H9 (cell line): ENCODE results near the gene GCAT. TPM values are rescaled to one million over a fixed set of nuclear protein-coding genes. Genes with fewer than 3 reads are reported as not detected.

Source experiments
- DNase-seq: peaks from one replicate; pipeline ENCODE4 v3.0.0-alpha.2; 2017
- H2AFZ ChIP-seq: one replicate; pipeline ENCODE4 v1.6.1; 2013; ENCODE audit warnings: mild to moderate bottlenecking, low read length, control low read depth, moderate library complexity
- H2AK5ac ChIP-seq: 2 replicates; pipeline ENCODE4 v1.6.1; 2013; ENCODE audit warnings: low read length, control low read depth, mixed read lengths; ENCODE audit not compliant: insufficient read length
- H2BK120ac ChIP-seq: one replicate; pipeline ENCODE4 v1.6.1; 2013; ENCODE audit warnings: low read depth, mild to moderate bottlenecking, low read length, control low read depth, inconsistent platforms; ENCODE audit not compliant: poor library complexity, severe bottlenecking
- H2BK12ac ChIP-seq: 2 replicates; pipeline ENCODE4 v1.6.1; 2013; ENCODE audit warnings: low read length, control low read depth, mixed read lengths, low read depth; ENCODE audit not compliant: insufficient read length
- H2BK15ac ChIP-seq: 2 replicates; pipeline ENCODE4 v1.6.1; 2013; ENCODE audit warnings: low read depth, low read length, control low read depth
- H2BK20ac ChIP-seq: one replicate; pipeline ENCODE4 v1.6.1; 2013; ENCODE audit warnings: low read depth, mild to moderate bottlenecking, low read length, control low read depth, inconsistent platforms; ENCODE audit not compliant: poor library complexity, severe bottlenecking
- H2BK5ac ChIP-seq: 2 replicates; pipeline ENCODE4 v1.6.1; 2013; ENCODE audit warnings: low read length, control low read depth, mixed read lengths; ENCODE audit not compliant: insufficient read length
- H3K14ac ChIP-seq: 2 replicates; pipeline ENCODE4 v1.6.1; 2013; ENCODE audit warnings: low read length, control low read depth; ENCODE audit not compliant: insufficient read depth
- H3K18ac ChIP-seq: 2 replicates; pipeline ENCODE4 v1.6.1; 2013; ENCODE audit warnings: low read depth, mild to moderate bottlenecking, mixed read lengths, low read length, control low read depth; ENCODE audit not compliant: insufficient read length
- H3K23ac ChIP-seq: 2 replicates; pipeline ENCODE4 v1.6.1; 2013; ENCODE audit warnings: low read length, control low read depth, mixed read lengths, low read depth; ENCODE audit not compliant: insufficient read length
- H3K23me2 ChIP-seq: 2 replicates; pipeline ENCODE4 v1.6.1; 2013; ENCODE audit warnings: low read depth, mild to moderate bottlenecking, mixed read lengths, low read length, control low read depth; ENCODE audit not compliant: insufficient read length, poor library complexity, severe bottlenecking
- H3K27ac ChIP-seq: 2 replicates; pipeline ENCODE4 v1.5.1; 2013; ENCODE audit warnings: low read length, control low read depth, mixed read lengths, low read depth; ENCODE audit not compliant: insufficient read length
- H3K27me3 ChIP-seq: 2 replicates; pipeline ENCODE4 v1.6.1; 2013; ENCODE audit warnings: low read length, control low read depth, inconsistent platforms; ENCODE audit not compliant: insufficient read depth
- H3K4ac ChIP-seq: 2 replicates; pipeline ENCODE4 v1.6.1; 2013; ENCODE audit warnings: low read depth, mild to moderate bottlenecking, control low read depth, inconsistent platforms, low read length, moderate library complexity
- H3K4me1 ChIP-seq: 2 replicates; pipeline ENCODE4 v1.6.1; 2013; ENCODE audit warnings: low read length, control low read depth, inconsistent platforms; ENCODE audit not compliant: insufficient read depth
- H3K4me2 ChIP-seq: 2 replicates; pipeline ENCODE4 v1.6.1; 2013; ENCODE audit warnings: low read length, control low read depth, mixed read lengths; ENCODE audit not compliant: insufficient read length, insufficient read depth
- H3K56ac ChIP-seq: 2 replicates; pipeline ENCODE4 v1.6.1; 2013; ENCODE audit warnings: low read depth, mild to moderate bottlenecking, mixed read lengths, low read length, control low read depth; ENCODE audit not compliant: insufficient read length
- H3K79me1 ChIP-seq: 2 replicates; pipeline ENCODE4 v1.6.1; 2013; ENCODE audit warnings: low read depth, mild to moderate bottlenecking, moderate library complexity, low read length, control low read depth, inconsistent platforms; ENCODE audit not compliant: insufficient read depth, poor library complexity, severe bottlenecking
- H3K79me2 ChIP-seq: 2 replicates; pipeline ENCODE4 v1.6.1; 2013; ENCODE audit warnings: low read length, control low read depth, inconsistent platforms; ENCODE audit not compliant: insufficient read depth
- H3K9ac ChIP-seq: 2 replicates; pipeline ENCODE4 v1.6.1; 2013; ENCODE audit warnings: low read length, control low read depth, mixed read lengths; ENCODE audit not compliant: insufficient read length; ENCODE audit errors: extremely low read depth
- H3K9me3 ChIP-seq: one replicate; pipeline ENCODE4 v1.6.1; 2013; ENCODE audit warnings: low read depth, low read length, inconsistent platforms; ENCODE audit not compliant: control insufficient read depth
- H3T11ph ChIP-seq: one replicate; pipeline ENCODE4 v1.6.1; 2013; ENCODE audit warnings: mild to moderate bottlenecking, low read length, control low read depth, inconsistent platforms
- H4K20me1 ChIP-seq: one replicate; pipeline ENCODE4 v1.6.1; 2013; ENCODE audit not compliant: control insufficient read depth, insufficient read length, insufficient read depth
- H4K5ac ChIP-seq: 2 replicates; pipeline ENCODE4 v1.6.1; 2013; ENCODE audit warnings: low read depth, mild to moderate bottlenecking, mixed read lengths, low read length, control low read depth; ENCODE audit not compliant: insufficient read length
- H4K8ac ChIP-seq: replicated peaks from 2 replicates; pipeline ENCODE4 v1.6.1; 2013; ENCODE audit warnings: low read length, control low read depth, mixed read lengths, low read depth; ENCODE audit not compliant: insufficient read length
- H4K91ac ChIP-seq: 2 replicates; pipeline ENCODE4 v1.6.1; 2013; ENCODE audit warnings: low read depth, mild to moderate bottlenecking, moderate library complexity, mixed read lengths, low read length, control low read depth; ENCODE audit not compliant: insufficient read length
- H3K27ac Mint-ChIP-seq, 3 experiments: 2 replicates in 2 of 3; 3 replicates in 1 of 3; pipeline ENCODE4 v1.8.0; 2020 to 2021; ENCODE audit warnings: mixed read lengths in 3 of 3, mild to moderate bottlenecking in 1 of 3, moderate library complexity in 1 of 3
- H3K27me3 Mint-ChIP-seq: 2 replicates; pipeline ENCODE4 v1.8.0; 2021; ENCODE audit warnings: low read depth, mild to moderate bottlenecking, moderate library complexity, mixed read lengths
- H3K36me3 Mint-ChIP-seq, 3 experiments: 2 replicates in 2 of 3; 3 replicates in 1 of 3; pipeline ENCODE4 v1.8.0; 2020 to 2021; ENCODE audit warnings: low read depth in 3 of 3, mixed read lengths in 3 of 3; ENCODE audit not compliant: insufficient read depth in 1 of 3
- H3K4me1 Mint-ChIP-seq, 2 experiments: 2 replicates each; pipeline ENCODE4 v1.8.0; 2020; ENCODE audit warnings: mixed read lengths in 2 of 2
- H3K4me3 Mint-ChIP-seq, 2 experiments: 2 replicates in 1 of 2; 3 replicates in 1 of 2; pipeline ENCODE4 v1.8.0; 2020 to 2021; ENCODE audit warnings: mild to moderate bottlenecking in 2 of 2, mixed read lengths in 2 of 2, moderate library complexity in 1 of 2
- H3K9me3 Mint-ChIP-seq, 2 experiments: 2 replicates in 1 of 2; 3 replicates in 1 of 2; pipeline ENCODE4 v1.8.0; 2020; ENCODE audit warnings: mild to moderate bottlenecking in 2 of 2, mixed read lengths in 2 of 2, moderate library complexity in 1 of 2
- WGBS: extraction: QIAGEN DNeasy Blood & Tissue Kit; methylation state at CpG from one replicate; pipeline ENCODE4 v1.1.7; 2013; ENCODE audit warnings: missing lambda C conversion rate, low lambda C conversion rate, mixed read lengths; ENCODE audit not compliant: insufficient read length; ENCODE audit errors: extremely low coverage; 5-methylcytosine and 5-hydroxymethylcytosine counted together
- total RNA-seq: library from RNA; stranded (reverse); gene quantifications from 2 replicates; pipeline ENCODE4 v1.2.1, GENCODE V29; 2021
- TF ChIP-seq, protein P1 (sequence below): fragments of 200-600 bp; sonication (generic); conservative IDR thresholded peaks from 3 replicates; pipeline ENCODE4 v1.8.0; 2021; ENCODE audit warnings: antibody characterized with exemption, mild to moderate bottlenecking

The GCAT gene
- total RNA-seq, 1 experiment from 2014 or later = 26.9 TPM

DNA sequence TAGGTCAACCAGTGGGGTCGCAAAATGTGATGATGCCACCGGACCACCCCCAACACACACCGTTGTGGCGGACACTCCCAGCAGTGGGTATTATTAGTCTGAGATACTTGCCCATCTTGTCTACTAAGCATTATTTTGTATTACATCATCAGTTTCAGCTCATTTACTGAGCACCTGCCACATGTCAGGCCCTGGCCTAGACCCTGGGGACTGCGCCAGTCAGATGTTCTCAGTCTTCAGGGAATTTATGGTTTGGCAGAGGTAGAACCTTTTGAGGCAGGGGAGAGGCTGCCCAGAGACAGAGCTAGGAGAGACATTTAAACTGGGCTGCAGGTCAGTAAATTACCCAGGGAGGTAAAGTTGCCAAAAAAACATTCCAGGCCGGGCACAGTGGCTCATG is 43.1 kb upstream of the GCAT start:
- Histone ChIP-seq H3K18ac (no peak overlapping the region), H3K56ac (no peak overlapping the region), H3K9ac (no peak overlapping the region), H3K23me2 (no peaks in the 10 kb centered on the region), H3K27ac (no peak overlapping the region), H3K79me2 (no peaks in the 10 kb centered on the region), H3K23ac (no peak overlapping the region), H2BK20ac (no peak overlapping the region), H2BK5ac (no peak overlapping the region), H3K14ac (no peak overlapping the region), H3K79me1 (no peaks in the 10 kb centered on the region), H2BK120ac (no peak overlapping the region), H4K8ac (no peak overlapping the region), H4K5ac (no peak overlapping the region), H3K4me2 (no peak overlapping the region), H3K4me1 (no peaks in the 10 kb centered on the region), H2AK5ac (no peak overlapping the region), H2BK15ac (no peak overlapping the region), H3K27me3 (no peaks in the 10 kb centered on the region; the same call in 1 of the 2 replicates), H3T11ph (no peak overlapping the region), H3K9me3 (no peaks in the 10 kb centered on the region), H4K20me1 (no peaks in the 10 kb centered on the region), H3K4ac (no peak overlapping the region), H2AFZ (no peak overlapping the region), H2BK12ac (no peak overlapping the region), H4K91ac (no peak overlapping the region)
- TF ChIP-seq, protein P1, sequence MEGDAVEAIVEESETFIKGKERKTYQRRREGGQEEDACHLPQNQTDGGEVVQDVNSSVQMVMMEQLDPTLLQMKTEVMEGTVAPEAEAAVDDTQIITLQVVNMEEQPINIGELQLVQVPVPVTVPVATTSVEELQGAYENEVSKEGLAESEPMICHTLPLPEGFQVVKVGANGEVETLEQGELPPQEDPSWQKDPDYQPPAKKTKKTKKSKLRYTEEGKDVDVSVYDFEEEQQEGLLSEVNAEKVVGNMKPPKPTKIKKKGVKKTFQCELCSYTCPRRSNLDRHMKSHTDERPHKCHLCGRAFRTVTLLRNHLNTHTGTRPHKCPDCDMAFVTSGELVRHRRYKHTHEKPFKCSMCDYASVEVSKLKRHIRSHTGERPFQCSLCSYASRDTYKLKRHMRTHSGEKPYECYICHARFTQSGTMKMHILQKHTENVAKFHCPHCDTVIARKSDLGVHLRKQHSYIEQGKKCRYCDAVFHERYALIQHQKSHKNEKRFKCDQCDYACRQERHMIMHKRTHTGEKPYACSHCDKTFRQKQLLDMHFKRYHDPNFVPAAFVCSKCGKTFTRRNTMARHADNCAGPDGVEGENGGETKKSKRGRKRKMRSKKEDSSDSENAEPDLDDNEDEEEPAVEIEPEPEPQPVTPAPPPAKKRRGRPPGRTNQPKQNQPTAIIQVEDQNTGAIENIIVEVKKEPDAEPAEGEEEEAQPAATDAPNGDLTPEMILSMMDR = no peak
- no CpG with 5 or more reads among the region's 6 CpGs for WGBS
- H3K9me3 Mint-ChIP-seq = no peaks in the 10 kb centered on the region
- no peak overlapping the region for H3K4me3 Mint-ChIP-seq
- H3K27ac Mint-ChIP-seq = no peak overlapping the region
- DNase-seq = no peak
- H3K27me3 Mint-ChIP-seq = peaks cover 3% of the 10 kb centered on the region
- H3K36me3 Mint-ChIP-seq = peaks cover 4 to 54% (median 43%) of the 10 kb centered on the region in 3 experiments; a peak in 6 of 7 replicates
- 0 out of 4 replicates have a peak, but pooled peaks cover 0 to 3% of the 10 kb centered on the region in 2 experiments for H3K4me1 Mint-ChIP-seq
